H1 (cell line): ENCODE measurements around the gene PPEF2. TPM values are rescaled to one million over a fixed set of nuclear protein-coding genes. Genes with fewer than 3 reads are reported as not detected.

Source experiments
- CHD7 ChIP-seq: fragments of 300-600 bp; sonication (generic); IDR thresholded peaks from 2 replicates; pipeline ENCODE4 v1.7.1; 2012; ENCODE audit warnings: low read length, moderate library complexity, mild to moderate bottlenecking, inconsistent platforms; ENCODE audit not compliant: insufficient replicate concordance
- polyA plus RNA-seq, 7 experiments: library from polyadenylated mRNA; depleted of rRNA in 3 of 7; stranded (reverse) in 5 of 7; unstranded in 2 of 7; fragments of >200 nt in 5 of 7; fragments of 200-250 nt in 2 of 7; gene quantifications; 1 replicate in 5 of 7; 2 replicates in 1 of 7; 4 replicates in 1 of 7; pipeline versions ENCODE4 v1.2.1 to v1.2.3, GENCODE V29; 2011 to 2013; ENCODE audit warnings: missing spikeins in 2 of 7, mixed read lengths in 2 of 7
- total RNA-seq: library from RNA; stranded (reverse); fragmentation: NEBNext Ultra II Directional; extraction: Animal tissue kit (Norgen Biotek cat#: 25700); gene quantifications from 2 replicates; pipeline ENCODE4 v1.2.1, GENCODE V29; 2021

PPEF2 gene
- total and polyA plus RNA-seq, 2 of the 8 experiments (the other 6 are each of a cell fraction or from before 2014, with no cell fraction given): not detected

- TF ChIP-seq CHD7: no peak
- TF ChIP-seq, all 59 proteins: peak for 0
Observed at GRCh38 chr4:75844151-75844662, 58.0 kb downstream of the PPEF2 start (continued).
